Suppressor macrophage (primary cell): ENCODE data around the gene ITPK1.

Experiments
- DNase-seq, 4 experiments: peaks; one replicate each; pipeline ENCODE4 v3.0.0-alpha.2; 2020 to 2022

The ITPK1 gene

GRCh38 chr14:92986254-92987147 is 129.2 kb downstream of the ITPK1 start:
- no peak for DNase-seq

- no peak for DNase-seq
Measured at GRCh38 chr14:92985521-92985920, 130.2 kb downstream of the ITPK1 start.

- no peak for DNase-seq
Measured at GRCh38 chr14:92984896-92985295, 130.8 kb downstream of the ITPK1 start.

GRCh38 chr14:92984082-92984788 is 131.5 kb downstream of the ITPK1 start:
- no peak for DNase-seq

- no peak for DNase-seq
Measured at GRCh38 chr14:92982956-92983355, 132.8 kb downstream of the ITPK1 start.

- DNase-seq: no peak
Measured at GRCh38 chr14:92981726-92982125, 134.0 kb downstream of the ITPK1 start.

- no peak for DNase-seq
Measured at GRCh38 chr14:92980866-92981265, 134.9 kb downstream of the ITPK1 start.

GRCh38 chr14:92978229-92979021 is 137.3 kb downstream of the ITPK1 start:
- peak; percentile 5 to 52 (median 28) for DNase-seq

- DNase-seq: no peak
Measured at GRCh38 chr14:92976268-92976667, 139.5 kb downstream of the ITPK1 start.

GRCh38 chr14:92974541-92975345 is 141.0 kb downstream of the ITPK1 start:
- DNase-seq: peak in 3 of 4 experiments; percentile 20 to 23 (median 21)

- no peak for DNase-seq
Measured at GRCh38 chr14:92973798-92974372, 141.8 kb downstream of the ITPK1 start.

- DNase-seq: peak; percentile 34 to 57 (median 46)
Measured at GRCh38 chr14:92973261-92973797, 142.4 kb downstream of the ITPK1 start.

- no peak for DNase-seq
Measured at GRCh38 chr14:92971601-92972180, 144.0 kb downstream of the ITPK1 start.

GRCh38 chr14:92970271-92970670 is 145.5 kb downstream of the ITPK1 start:
- no peak for DNase-seq

- peak in 1 of 4 experiments; percentile 12 for DNase-seq
Measured at GRCh38 chr14:92969871-92970270, 145.9 kb downstream of the ITPK1 start.

- no peak for DNase-seq
Measured at GRCh38 chr14:92969430-92969829, 146.3 kb downstream of the ITPK1 start.

- DNase-seq: peak in 2 of 4 experiments; percentile 12 to 23
Measured at GRCh38 chr14:92968291-92969020, 147.3 kb downstream of the ITPK1 start.

GRCh38 chr14:92967346-92967926 is 148.3 kb downstream of the ITPK1 start:
- DNase-seq: no peak

GRCh38 chr14:92965281-92965680 is 150.4 kb downstream of the ITPK1 start:
- peak in 2 of 4 experiments; percentile 17 to 50 for DNase-seq
